IPS-NIHi7 (cell line): ENCODE results near the gene TMX3.

Experiments
- DNase-seq: peaks from one replicate; pipeline ENCODE4 v3.0.0; 2012; ENCODE audit warnings: mixed read lengths; ENCODE audit errors: extremely low spot score

Gene TMX3

GRCh38 chr18:68714712-68715496 lies at the start of gene TMX3:
TMX3 (minus strand) TSS chr18:68715108; CDS start chr18:68714981, 127 bp downstream.
- peak; percentile 99 for DNase-seq

GRCh38 chr18:68764016-68764415 lies 49.1 kb upstream of the TMX3 start:
- no peak for DNase-seq

DNA sequence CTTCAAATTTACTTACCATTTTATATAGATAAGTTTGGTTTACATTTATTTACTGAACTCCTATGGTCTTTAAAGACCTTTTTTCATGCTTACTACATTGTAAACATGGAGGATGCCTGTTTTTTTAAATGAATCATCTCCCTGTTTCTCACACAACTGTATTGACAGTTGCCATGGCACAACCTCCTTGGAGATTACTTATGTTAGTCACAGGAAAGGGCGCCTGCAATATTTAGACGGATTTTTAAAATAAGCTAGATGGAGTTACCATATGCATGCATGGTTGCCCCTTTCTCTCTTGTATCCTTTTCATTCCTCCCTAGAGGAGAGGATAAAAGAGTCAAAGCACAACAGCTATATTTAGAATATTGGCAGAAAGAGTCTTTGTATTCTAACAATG lies 48.2 kb upstream of the TMX3 start:
- DNase-seq: no peak

DNA sequence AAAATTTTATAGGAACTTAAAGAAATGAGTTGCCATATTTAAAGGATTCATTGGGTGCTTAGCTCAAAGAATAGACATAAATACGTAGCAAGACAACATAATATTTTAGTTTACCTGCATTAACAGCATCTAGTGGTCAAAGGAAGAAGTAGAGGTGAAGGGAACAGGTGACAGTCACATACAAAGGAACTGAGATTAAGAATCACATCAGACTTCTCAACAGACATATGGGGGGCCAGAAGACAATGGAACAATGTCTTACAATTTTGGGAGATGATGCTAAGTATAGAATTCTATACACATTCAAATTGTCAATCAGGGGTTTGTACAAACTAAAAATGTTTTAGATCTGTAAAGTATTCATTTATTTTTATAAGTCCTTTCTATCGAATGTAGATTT lies 44.4 kb upstream of the TMX3 start:
- no peak for DNase-seq

DNA sequence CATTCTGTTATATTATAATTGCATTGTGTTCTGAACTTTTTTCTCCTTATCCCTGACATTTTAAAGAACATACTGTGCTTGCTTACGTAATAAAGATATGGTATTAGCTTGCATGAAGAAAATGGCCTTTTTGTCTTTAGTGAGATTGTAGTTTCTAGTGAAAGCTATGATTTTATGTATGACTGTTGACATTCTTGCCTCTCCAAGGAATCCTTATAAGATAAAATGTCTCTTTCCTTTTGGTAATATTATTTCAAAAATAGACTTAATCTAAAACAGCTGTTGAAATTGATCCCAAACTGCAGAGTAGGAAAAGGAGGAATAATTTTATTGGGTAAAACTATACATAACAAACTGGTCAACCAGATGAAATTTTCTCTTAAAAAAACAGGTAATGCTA lies 42.2 kb upstream of the TMX3 start:
- DNase-seq: no peak

- no peak for DNase-seq
Observed at GRCh38 chr18:68742206-68742605, 27.3 kb upstream of the TMX3 start.

DNA sequence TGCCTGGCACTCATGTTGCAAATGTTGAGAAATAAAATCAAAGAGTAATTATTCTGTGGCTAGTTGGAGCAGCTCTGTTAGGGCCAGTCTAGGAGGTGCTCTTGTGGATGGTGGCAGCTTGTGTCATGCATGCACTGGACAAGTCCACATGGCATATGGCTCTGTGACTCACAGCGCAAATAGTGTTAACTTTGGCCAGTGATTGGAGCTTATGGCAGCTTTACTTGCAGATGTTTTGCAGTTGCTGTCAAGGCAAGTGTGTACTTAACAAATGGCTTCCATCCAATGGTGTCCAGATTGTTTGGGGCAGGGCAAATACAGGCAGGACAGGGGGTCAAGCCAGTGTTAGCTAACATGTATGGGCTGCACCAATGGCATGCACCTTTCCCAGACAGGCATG lies 26.1 kb upstream of the TMX3 start:
- no peak for DNase-seq

DNA sequence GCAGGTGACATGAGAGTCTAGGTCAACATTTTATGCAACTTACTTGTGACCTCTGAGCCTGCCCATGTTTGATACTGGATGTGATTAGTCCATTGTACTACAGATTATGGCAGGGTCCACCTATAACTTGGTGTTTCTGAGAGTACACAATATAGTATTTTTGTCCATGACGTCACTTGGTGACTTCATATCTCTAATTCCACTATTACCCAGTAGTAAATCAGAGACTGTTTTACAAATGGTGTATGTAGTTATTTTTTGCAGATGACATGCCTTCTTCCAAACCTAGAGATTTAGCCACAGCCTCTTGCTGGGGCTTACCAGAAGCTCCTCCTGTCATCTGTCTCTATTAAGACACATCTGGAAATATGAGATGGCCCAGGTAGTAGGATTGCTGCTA lies 24.6 kb upstream of the TMX3 start:
- no peak for DNase-seq

GRCh38 chr18:68738564-68738963 lies 23.7 kb upstream of the TMX3 start:
- no peak for DNase-seq

- DNase-seq: peak; percentile 59
Observed at GRCh38 chr18:68735483-68736343, 20.8 kb upstream of the TMX3 start.

DNA sequence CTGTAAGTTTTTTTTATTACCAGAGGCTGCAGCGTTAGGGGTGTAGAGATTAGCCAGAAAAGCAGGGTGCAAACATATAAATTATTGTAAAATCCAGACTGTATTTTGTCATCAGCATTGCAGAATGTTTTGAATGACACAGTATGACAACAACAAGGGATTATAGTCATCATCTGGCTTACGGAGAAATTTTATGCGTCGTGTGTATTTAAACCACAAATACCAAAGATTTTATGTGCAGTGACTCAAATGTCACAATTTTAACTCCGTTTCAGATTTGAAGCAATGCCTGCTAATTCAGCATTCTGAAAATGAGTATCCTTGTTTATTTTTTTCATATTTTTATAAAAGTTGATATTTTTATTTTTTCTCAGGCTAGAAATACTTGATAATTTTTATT lies 19.4 kb upstream of the TMX3 start:
- no peak for DNase-seq

GRCh38 chr18:68733707-68734106 lies 18.8 kb upstream of the TMX3 start:
- DNase-seq: no peak

GRCh38 chr18:68728081-68728700 lies 13.3 kb upstream of the TMX3 start:
- no peak for DNase-seq

- DNase-seq: no peak
Observed at GRCh38 chr18:68727506-68727905, 12.6 kb upstream of the TMX3 start.

- DNase-seq: no peak
Observed at GRCh38 chr18:68725346-68725745, 10.4 kb upstream of the TMX3 start.

DNA sequence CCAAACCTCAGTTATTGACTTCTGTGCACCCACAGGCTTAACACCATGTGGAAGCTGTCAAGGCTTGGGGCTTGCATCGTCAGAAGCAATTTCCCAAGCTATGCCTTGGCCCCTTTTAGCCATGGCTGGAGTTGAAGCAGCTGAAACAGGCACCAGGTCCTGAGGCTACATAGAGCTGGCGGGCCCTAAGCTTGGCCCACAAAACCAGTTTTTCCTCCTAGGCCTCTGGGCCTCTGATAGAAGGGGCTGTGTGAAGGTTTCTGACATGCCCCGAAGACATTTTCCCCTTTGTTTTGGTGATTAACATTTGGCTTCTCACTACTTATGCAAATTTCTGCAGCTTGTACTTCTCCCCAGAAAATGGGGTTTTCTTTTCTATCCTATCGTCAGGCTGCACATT lies 9.1 kb upstream of the TMX3 start:
- no peak for DNase-seq

- no peak for DNase-seq
Observed at GRCh38 chr18:68723539-68723938, 8.6 kb upstream of the TMX3 start.

DNA sequence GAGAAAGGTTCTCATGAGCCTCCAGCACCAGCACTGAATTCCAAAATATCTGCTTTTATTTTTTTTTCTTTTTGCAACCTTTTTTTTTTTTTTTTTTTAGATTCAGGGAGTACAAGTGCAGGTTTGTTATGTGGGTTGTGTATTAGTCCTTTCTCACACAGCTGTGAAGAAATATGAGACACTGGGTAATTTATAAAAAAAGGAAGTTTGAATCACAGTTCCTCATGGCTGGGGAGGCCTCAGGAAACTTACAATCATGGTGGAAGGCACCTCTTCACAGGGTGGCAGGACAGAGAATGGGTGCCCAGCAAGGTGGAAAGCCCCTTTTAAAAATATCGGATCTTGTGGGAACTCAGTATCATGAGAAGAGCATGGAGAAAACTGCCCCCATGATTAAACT lies 7.9 kb upstream of the TMX3 start:
- no peak for DNase-seq

GRCh38 chr18:68721681-68722583 lies 7.0 kb upstream of the TMX3 start:
- no peak for DNase-seq

- peak; percentile 33 for DNase-seq
Observed at GRCh38 chr18:68714366-68714711, 569 bp downstream of the TMX3 start.

DNA sequence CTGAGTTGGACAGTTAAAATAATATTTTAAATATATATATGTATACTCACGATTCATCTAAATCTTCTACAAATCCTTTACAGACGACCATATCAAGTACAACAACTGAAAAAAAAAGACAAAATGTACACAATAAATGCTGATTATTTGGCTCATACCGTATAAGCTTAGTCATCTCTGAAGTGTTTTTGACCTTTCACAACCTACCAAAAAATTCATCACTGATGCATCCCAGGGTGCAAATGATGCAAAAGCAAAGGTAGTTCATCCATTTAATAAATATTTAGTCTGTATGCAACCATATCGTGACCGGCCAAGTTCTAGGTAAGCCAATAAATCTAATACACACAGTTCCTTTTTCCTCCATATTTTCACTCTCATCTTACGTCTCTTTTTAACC lies 1.1 kb downstream of the TMX3 start:
- no peak for DNase-seq

DNA sequence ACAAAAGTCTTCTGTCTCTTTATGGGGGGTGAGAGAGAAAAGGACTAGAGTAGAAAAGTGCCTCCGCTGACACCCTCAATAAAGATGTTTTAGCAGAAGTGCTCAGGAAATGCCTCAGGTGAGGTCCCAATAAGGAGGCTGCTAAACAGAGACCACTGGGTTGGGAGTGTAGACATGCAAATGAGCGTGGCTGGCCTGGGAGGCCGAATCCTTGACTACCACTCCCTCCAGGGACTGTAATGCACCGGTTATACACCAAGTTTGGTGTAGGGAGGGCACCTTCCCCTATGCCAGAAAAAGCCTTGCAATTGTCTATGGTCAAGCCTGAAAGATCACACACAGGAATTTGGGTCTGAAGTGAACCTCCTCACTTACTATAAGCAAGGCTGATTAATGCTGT lies 1.8 kb downstream of the TMX3 start:
- DNase-seq: peak; percentile 12
